ENCODE data around the gene MAGI1. TPM values are rescaled to one million over a fixed set of nuclear protein-coding genes. Genes with fewer than 3 reads are reported as not detected.

Gene MAGI1
- total RNA-seq, 1 donor, result 13.0 TPM

DNA sequence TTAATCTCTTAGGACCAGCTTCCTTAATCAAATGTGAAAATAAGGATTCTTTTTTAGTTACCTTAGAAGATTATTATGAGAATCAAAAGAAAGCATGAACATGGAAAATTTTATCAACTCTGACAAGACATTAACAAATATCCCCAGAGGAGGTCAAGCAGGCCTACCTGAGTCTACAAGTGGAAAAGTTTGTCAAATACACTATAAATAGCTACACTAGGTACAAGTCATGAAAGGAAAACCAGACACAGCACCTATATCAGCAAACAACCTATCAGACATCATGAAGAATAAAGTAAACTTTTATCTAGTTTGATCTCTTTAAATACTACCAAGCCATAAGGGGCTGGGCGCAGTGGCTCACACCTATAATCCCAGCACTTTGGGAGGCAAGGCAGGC, 126.1 kb downstream of the MAGI1 start:
- H3K4me3 ChIP-seq (ENCODE audit: low read depth, low read length), result no peak overlapping the region
- no peak for DNase-seq (ENCODE audit: low read depth)
- TF ChIP-seq, protein P1, sequence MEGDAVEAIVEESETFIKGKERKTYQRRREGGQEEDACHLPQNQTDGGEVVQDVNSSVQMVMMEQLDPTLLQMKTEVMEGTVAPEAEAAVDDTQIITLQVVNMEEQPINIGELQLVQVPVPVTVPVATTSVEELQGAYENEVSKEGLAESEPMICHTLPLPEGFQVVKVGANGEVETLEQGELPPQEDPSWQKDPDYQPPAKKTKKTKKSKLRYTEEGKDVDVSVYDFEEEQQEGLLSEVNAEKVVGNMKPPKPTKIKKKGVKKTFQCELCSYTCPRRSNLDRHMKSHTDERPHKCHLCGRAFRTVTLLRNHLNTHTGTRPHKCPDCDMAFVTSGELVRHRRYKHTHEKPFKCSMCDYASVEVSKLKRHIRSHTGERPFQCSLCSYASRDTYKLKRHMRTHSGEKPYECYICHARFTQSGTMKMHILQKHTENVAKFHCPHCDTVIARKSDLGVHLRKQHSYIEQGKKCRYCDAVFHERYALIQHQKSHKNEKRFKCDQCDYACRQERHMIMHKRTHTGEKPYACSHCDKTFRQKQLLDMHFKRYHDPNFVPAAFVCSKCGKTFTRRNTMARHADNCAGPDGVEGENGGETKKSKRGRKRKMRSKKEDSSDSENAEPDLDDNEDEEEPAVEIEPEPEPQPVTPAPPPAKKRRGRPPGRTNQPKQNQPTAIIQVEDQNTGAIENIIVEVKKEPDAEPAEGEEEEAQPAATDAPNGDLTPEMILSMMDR (IDR thresholded peaks at IDR 0.05; ENCODE audit: insufficient read depth, low read length), result no peak

DNA sequence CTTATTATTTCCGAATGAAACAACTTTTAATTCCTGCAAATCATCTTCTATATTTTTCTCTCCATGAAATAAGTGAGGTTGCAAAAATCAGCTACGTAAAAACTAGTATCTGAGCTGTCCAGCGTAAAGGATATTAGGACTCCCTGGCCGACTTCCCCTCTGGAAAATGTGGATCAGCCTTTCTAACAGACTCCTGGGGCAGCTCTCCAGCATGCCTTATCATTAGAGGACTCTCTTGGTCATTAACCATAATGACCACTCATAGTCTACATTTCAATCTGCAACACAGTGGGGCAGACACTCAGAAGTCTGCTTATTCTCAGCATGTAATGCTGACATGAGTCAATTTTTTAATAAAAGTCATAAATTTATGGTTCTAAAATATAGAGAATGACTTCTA, 130.1 kb downstream of the MAGI1 start:
- H3K4me3 ChIP-seq (ENCODE audit: low read depth, low read length), result no peak overlapping the region
- TF ChIP-seq, protein P1 (IDR thresholded peaks at IDR 0.05; ENCODE audit: insufficient read depth, low read length), result no peak
- DNase-seq (ENCODE audit: low read depth), result no peak

DNA sequence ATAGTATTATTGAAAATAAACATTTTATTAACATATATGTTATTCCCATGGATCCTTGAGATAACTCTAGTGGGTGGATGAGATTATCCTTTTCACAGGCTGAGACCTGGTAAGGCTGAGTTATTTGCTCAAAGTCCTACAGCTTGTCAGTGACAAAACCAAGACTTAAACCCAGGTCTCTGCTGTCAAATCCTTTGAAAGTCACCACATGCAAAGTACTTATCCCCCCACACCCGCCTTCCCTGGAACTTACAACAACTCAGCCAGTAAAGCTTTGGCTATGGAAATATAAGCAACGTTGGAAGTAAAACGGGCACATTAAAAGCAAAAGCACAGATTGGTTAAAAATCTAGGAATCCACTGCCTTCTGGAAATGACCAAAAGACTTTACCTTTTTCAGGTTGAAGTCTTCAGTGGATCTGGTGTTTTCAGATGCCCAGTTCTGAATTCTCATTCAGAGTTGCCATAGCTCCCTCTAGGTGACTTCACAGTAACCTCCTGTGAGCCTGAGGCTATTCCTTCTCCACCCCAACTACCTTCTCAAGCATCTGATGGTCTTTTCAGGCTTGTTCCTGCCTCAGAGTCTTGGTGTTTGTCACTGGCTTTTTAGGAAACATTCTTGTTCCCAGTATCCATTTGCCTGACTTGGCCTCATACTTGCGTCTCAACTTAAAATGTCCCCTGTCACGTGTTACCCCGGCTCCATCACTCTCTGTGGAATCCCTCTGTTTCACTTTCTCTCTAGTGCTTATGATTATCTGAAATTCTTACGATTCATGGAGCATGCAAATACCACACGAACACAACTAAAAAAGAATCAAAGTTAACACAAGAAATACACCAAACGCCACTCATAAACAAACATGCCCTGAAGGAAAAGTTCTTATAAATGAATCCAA, 131.2 kb downstream of the MAGI1 start:
- no peak overlapping the region for H3K4me3 ChIP-seq (ENCODE audit: low read depth, low read length)
- DNase-seq (ENCODE audit: low read depth), result no peak
- TF ChIP-seq, protein P1 (IDR thresholded peaks at IDR 0.05; ENCODE audit: insufficient read depth, low read length), result no peak

DNA sequence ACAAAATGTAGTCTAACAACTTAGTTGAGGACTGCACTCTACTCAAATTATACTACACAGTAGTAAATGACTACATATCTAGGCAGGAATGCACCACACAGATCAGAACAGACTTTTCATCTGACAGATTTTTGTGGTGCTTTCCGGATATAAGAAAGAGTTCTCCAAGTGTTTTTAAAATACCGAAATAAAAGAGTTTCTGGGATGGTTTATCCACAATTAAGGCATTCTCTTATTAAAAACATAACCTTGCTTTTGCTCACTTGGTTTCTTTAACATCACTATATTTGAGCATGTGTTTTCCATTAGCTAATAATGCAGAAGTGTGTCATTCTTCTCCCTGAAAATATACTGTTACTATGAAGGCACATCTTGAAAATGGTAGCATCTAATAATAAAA, 132.9 kb downstream of the MAGI1 start:
- TF ChIP-seq, protein P1 (IDR thresholded peaks at IDR 0.05; ENCODE audit: insufficient read depth, low read length), result no peak
- H3K4me3 ChIP-seq (ENCODE audit: low read depth, low read length), result no peak overlapping the region
- DNase-seq (ENCODE audit: low read depth), result no peak

DNA sequence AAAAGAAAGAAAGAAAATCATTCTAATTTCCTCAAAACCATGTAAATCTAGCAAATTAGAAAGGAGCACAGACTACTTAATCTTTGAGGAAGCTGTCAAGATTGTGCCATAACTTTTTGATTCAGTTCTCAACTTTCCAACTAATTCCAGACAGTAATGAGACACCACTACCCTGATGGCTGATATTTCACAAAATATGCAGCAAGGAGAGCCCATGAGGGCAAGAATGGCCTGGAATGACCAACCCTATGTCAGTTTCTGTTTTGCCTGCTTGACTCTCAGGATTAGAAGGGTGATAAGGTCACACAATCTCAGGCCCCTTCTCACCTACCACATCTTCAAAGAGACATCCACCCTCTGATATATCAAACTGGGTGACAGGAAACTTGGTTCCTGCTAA, 134.7 kb downstream of the MAGI1 start:
- H3K4me3 ChIP-seq (ENCODE audit: low read depth, low read length), result no peak overlapping the region
- TF ChIP-seq, protein P1 (IDR thresholded peaks at IDR 0.05; ENCODE audit: insufficient read depth, low read length), result no peak
- no peak for DNase-seq (ENCODE audit: low read depth)

DNA sequence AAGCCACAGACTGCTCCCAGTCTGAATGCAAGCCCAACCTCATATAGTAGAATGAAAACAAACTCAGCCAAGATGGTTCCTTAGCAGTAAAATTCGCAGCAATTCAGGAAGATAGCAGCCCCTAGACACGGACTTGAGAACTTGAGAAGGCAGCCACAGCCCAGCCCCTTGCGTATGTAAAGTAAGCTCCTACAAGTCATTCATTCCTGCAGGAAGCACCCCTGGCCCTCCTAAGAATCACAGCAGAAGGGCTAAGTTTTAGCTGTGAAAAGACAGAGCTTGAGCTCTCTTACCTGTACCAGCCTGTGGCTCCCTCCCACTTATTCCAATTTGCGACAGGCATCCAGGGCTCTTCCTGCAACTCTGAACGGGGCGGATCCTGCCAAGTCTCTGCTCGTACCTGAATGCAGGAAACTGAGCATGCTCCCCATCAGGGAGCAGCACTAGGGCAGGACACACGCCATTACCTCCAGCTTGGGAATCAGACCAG, 136.4 kb downstream of the MAGI1 start:
- no peak overlapping the region for H3K4me3 ChIP-seq (ENCODE audit: low read depth, low read length)
- no peak for DNase-seq (ENCODE audit: low read depth)
- TF ChIP-seq, protein P1 (IDR thresholded peaks at IDR 0.05; ENCODE audit: insufficient read depth, low read length), result no peak
